NK-92 (cell line): Measurements from ENCODE around the gene PHLPP2.

Experiments
- DNase-seq: peaks from one replicate; lab custom pipeline; 2025; ENCODE audit not compliant: unreplicated experiment; lab: John Stamatoyannopoulos, UW

The PHLPP2 gene

DNA sequence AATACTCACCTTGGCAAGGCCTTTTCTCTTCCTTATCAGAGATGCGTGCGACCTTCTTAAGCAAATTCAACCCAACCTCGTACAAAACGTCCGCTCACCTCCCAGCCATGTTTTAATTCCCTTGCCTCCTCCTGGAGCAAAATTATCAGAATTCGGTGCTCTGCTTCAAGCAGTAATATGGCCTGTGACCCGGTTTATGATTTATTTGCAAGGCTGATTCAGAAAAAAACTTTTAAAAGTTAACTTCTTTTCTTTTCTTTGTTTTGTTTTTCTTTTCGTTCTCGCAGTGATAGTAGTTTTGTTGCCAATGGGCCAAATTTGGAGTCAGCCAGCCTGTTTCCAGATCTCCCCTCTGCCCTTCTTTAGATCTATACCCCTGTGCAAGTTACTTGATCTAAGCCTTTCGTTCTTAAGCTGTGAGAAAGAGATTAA lies at the start of gene PHLPP2:
TSS of gene PHLPP2 (minus strand) at position 382 of the 432 bp plus-strand sequence. CDS start 9,906 bp downstream, outside the sequence.
- no peak for DNase-seq

- no peak for DNase-seq
Observed at GRCh38 chr16:71771571-71771970, 47.1 kb upstream of the PHLPP2 start.

DNA sequence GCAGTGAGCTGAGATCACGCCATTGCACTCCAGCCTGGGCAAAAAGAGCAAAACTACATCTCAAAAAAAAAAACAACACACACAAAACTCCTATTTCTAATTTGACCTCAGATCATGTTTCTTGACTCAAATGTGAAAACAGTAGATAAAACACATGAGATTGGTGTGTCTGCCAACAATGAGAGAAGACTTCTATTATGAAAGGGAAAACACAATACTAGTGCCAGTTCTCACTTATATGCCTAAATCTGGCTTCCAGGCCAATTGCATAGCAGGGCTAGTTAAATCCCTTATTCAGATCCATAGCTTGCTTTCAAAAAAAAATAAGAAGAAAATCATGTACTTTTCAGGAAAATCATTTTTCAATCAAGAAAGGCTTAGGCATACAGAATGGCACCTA lies 44.7 kb upstream of the PHLPP2 start:
- DNase-seq = no peak

DNA sequence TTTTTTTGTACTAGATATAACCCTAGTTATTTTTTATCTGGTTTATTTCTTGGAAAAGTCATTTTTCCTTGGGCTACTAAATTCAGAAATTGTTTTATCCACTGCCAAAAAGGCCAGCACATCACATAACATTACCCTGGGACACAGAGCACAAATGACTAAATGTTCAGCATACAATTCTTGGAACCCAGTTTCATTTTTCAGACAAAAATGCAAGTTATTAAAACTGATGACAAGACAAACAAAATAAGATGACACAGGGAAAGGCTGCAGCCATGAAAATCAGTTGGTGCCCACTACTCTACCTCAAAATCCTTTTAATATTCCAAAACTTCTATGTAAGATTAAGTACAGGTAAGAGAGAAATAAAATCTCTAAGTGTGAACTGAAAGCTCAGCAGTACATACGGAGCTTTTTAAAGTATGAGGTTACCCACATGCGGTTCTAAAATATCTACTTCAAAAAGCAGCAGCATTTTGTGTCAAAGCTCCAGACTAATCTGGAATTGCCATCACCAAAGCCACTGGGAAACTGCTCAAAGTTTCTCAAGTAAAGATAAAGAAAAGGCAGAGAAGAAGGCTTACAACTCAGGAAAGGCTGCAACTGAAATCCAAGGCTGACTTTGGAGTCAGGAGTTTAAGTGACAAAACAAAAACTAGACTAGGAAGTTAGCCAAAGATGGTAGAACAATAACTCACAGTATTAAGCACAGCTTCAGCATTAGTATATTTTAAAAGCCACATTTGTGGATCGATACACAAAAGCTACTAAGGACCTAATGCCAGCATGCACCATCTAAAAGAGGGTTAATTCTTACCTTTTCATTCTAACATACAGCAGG lies 42.8 kb upstream of the PHLPP2 start:
- DNase-seq = no peak

DNA sequence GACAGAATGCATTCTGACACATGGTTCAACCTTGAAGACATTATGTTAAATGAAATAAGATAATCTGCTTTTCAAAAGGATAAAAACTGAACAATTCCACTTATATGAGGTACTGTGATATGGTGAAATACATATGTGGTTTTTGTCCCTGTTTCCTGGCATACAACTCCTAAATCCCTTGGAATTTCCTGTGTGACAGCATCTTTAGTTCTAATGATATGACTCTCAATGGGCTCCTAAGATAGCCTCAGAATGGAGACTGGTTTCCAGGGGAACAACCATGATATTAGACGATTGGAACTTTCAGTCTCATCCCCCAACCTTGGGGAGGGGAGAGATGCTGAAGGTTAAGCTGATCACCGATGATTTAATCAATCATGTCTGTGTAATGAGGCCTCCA lies 37.7 kb upstream of the PHLPP2 start:
- DNase-seq = no peak

DNA sequence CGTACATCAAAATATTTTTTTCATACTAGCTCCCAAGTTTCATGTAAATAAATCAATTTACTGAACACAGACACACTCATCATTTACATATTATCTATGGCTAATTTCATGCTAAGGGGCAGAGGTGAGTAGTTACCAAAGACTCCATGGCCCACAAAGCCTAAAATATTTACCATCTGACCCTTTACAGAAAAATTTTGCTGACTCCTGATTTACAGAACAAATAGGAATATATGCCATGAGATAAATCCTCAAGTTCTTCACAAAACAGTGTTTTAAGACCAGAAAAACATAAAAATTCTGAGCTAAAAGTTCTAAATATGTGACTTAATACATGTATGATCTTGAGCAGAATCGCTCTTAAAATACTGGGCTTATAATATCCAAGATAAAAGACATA lies 36.6 kb upstream of the PHLPP2 start:
- no peak for DNase-seq

DNA sequence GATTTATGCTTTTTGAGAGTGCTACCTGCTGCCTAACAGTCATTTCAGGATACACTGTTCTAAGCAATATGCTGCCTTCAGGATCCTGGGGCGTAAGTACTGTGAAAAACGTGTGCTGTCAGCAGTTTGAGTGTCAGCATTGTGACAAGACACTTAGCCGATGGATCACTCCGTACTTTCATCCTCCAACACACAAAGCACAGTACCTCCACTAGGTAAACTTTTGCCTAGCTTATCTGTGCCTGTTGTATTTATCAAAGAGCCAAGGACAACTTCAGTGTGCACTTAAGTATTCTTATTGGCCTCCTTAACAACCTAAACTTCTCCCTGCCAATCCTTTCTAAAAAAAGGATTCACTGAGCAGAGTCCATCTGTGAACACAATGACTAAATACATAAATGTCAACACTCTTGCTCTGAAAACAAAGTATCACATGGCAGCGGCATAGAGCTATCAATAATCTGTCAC lies 33.8 kb upstream of the PHLPP2 start:
- no peak for DNase-seq

DNA sequence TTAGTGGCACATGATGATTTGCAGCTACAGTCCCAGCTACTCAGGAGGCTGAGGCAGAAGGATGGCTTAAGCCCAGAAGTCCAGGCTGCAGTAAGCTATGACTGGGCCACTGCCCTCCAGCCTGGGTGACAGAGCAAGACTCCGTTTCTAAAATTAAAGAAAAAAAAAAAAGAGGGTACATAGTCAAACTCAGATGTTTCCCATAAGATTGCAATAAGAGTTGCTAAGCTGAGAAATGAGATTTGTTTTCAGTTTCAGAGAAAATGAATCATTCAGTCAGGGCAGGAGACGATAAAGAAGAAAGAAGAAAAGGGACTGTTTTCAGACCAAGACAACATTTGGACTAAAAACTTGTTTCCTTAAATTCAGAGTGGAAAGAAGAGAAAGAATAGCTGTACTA lies 30.2 kb upstream of the PHLPP2 start:
- no peak for DNase-seq

- no peak for DNase-seq
Observed at GRCh38 chr16:71754108-71754507, 29.6 kb upstream of the PHLPP2 start.

- no peak for DNase-seq
Observed at GRCh38 chr16:71748226-71748625, 23.7 kb upstream of the PHLPP2 start.

- no peak for DNase-seq
Observed at GRCh38 chr16:71746442-71747046, 22.0 kb upstream of the PHLPP2 start.

- DNase-seq = no peak
Observed at GRCh38 chr16:71738855-71739254, 14.4 kb upstream of the PHLPP2 start.

GRCh38 chr16:71737501-71737900 lies 13.0 kb upstream of the PHLPP2 start:
- no peak for DNase-seq

GRCh38 chr16:71734511-71734910 lies 10.0 kb upstream of the PHLPP2 start:
- no peak for DNase-seq

GRCh38 chr16:71732587-71732986 lies 8.1 kb upstream of the PHLPP2 start:
- no peak for DNase-seq

DNA sequence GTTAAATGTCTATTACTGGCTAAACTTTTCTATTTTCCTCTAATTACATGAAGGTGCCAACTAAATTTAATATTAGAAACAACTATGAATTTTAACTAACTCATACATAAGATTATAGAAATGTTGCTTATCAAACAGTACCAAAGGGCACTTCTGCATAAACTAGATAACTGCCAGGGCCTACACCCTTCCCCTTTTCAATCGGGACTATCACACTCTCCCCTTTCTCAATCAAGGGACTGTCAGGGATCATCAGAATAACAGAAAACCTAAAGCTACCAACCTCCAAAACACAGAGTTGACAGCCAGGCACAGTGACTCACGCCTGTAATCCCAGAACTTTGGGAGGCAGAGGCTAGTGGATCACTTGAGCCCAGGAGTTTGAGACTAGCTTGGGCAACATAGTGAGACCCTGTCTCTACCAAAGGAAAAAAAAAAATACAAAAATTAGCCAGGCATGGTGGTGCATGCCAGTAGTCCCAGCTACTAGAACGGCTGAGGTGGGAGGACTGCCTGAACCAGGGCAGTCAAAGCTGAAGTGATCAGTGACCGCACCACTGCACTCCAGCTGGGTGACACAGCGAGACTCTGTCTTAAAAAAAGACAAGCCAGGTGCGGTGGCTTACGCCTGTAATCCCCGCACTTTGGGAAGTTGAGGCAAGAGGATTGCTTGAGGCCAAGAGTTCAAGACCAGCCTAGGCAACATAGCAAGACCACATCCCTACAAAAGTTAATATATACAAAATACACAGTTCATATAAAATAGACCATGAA lies 3.2 kb upstream of the PHLPP2 start:
- DNase-seq = no peak

GRCh38 chr16:71726476-71727315 lies 2.2 kb upstream of the PHLPP2 start:
- no peak for DNase-seq

GRCh38 chr16:71723537-71724319 lies 773 bp downstream of the PHLPP2 start:
- no peak for DNase-seq

DNA sequence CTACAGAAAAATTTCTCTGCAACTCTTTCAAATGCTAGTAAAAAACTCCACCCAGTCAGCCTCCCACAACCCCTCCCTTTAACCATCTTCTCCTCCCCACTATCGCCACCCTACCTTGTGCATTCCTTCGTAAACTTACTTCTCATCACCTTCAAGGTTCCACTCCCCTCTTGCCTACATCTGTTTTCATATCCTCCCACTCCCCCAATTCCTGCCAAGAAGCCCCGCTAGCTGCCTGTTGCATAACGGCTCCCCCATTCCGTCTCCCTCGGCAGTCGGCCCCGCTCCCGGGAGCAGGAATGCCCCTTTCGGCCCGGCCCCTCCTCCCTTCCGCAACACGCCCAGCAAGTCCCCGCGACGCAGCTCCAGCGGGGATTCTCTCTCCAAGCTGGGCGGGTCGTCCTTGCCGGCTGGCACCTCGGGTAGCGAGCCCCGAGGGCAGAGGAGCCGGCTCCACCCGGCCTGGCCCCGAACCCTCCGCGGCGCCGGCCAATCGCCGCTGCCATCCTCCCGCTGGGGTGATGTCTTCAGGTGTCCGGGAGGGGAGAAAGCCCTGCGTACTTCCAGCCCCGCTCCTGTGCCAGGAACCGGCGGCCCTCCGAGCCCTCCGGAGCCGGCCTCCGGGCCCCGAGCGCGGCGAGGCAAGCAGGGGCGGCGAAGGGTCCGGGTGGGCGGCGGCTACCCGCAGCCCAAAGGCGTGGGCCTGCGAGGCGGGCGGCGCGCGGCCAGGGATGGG lies 1.5 kb downstream of the PHLPP2 start:
- DNase-seq = no peak
